OCI-M1 (cell line): Measurements from ENCODE around the gene ZNF888.
"Not testable (repeated sequence)": the region's sequence is repeated elsewhere in the genome, so short reads cannot be mapped to it uniquely, and the experiment has no call there.

Source experiments
- DNase-seq: peaks from one replicate; lab custom pipeline; 2025; lab: John Stamatoyannopoulos, UW

ZNF888 gene

DNA sequence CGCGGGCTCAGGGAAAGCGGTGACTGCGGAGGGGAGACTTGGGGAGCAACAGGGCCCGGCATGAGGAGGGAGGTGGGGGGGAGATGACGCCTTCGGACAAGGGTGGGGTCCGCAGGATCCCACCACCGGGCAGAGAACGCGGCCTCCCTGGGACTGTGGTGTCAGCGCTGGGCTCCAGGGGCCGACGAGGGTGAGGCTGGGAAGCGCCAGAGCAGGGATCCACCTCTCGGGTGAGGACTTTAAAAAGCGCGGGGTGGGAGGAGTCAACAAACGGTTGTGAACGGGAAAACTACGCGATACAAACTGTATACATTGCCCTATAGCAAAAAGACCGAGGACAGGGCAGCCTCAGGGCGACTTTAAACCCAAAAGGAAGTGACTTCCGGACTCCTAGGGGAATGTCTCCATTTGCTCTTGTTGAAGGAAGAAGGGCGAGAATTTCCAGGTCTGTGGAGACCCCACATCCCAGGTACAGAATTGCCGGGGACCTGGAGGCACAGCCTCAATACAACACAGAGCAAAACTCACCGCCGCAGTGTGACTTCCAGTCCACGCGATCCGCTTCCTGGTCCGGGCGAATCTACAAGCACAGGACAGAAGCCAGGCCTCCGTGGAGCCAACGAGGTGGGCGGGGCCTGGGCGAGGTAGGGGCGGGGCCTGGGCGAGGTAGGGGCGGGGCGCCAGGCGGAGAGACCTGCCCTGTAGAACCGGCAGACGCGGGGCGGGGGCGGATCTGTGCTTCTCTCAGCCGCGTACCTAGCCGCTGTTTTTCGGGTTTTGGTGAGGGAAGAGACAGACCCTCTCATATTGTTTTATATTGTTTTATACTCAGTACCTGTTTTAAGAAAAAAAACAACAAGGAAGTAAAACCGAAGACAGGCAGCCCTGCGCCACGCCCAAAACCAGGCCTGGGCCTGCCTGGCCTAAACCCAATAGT is at the start of gene ZNF888:
Gene ZNF888, minus strand, starts transcription at position 588 of the 937 bp plus-strand sequence. CDS start 5,555 bp downstream, outside the sequence.
- peak; percentile 96 for DNase-seq

DNA sequence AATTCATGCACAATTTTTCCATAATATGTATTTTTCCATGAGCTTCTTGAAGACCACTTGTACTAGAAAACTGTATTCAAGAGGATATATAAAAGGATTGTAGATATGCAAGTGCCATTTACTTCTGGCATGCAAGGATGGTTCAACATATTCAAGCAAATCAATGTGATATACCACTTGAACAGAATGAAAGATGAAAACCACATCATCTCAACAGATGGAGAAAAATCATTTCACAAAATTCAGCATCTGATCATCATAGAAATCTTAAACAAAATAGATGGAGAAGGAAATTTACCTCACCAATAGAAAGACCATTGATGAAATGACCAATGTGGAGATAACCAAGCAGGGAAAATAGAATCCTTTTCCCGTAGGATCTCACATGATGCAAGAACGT is 44.5 kb upstream of the ZNF888 start:
- no peak for DNase-seq

DNA sequence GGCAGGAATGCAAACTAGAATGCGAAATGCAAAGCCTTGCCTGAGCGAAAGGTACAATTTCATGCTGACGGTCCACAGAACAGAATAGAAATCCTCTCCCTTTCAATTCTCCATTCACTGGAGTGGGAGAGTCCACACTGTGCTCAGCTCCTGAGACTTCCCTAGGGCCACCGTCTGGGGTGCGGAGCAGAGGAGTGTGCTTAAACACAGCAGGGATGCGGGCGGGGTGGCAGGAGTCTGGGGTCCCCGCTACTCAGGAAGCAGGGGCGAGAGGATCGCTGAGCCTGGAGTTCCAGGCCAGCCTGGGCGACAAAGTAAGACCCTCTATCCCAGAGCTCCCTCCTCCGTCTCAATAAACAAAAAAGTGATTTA is 40.0 kb upstream of the ZNF888 start:
- DNase-seq: no peak

DNA sequence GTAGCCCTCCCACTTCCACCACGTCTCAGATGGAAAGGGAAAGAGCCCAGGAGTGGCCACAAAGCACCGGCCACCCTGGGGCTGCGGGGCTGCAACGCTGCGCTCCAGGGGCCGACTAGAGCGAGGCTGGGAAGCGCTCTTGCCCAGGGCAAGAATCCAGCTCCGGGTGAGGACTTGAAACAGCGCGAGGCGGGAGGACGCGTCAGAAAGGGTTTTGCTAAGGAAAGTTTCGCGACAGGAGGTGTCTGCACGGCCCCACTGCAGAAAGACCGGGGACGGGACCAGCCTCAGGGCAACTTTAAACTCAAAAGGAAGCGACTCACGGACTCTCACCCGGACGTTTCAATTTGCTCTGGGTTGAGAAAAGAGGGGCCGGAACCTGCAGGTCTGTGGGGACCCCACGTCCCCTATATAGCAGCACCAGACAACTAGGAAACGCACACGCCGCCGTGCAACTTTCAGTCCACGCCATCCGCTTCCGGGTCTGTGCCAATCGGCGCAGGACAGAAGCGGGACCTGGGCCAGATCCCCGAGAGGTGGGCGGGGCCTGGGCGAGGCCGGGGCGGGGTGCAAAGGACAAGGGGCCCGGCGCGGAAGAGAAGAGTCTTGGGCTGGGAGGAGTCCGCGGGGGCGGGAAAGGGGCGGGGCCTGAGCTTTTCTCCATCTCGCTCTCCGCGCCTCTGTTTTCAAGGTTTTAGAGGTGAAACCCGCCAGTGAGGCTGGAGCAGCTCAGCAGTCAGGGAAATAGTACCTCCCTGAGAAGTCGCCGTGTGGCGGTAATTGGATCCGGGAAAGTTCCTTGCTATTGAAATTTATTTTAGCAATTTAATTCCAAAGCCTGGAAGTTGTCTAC is 39.4 kb upstream of the ZNF888 start, which contains the start of gene ZNF816:
Gene ZNF816, minus strand, starts transcription at position 488 of the 853 bp plus-strand sequence. CDS start 6,792 bp downstream, outside the sequence.
- peak; percentile 99 for DNase-seq

DNA sequence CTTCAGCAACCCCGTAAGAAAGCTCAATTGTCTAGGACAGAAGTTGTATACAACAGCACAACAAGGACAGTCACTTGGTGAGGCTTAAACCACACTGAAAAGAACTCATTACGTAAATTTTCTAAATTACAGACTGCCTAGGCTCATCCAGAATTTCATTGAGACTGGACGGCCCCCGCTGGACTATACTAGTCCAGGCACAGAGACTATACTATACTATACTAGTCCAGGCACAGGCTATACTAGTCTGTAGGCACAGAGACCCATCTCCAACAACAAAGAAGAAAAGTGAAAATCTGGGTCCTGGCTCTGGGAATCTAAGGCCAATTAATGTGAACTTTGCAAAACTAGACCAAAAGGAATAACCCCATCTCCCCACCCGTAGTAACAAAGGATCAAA is 38.8 kb upstream of the ZNF888 start:
- DNase-seq: peak; percentile 77

DNA sequence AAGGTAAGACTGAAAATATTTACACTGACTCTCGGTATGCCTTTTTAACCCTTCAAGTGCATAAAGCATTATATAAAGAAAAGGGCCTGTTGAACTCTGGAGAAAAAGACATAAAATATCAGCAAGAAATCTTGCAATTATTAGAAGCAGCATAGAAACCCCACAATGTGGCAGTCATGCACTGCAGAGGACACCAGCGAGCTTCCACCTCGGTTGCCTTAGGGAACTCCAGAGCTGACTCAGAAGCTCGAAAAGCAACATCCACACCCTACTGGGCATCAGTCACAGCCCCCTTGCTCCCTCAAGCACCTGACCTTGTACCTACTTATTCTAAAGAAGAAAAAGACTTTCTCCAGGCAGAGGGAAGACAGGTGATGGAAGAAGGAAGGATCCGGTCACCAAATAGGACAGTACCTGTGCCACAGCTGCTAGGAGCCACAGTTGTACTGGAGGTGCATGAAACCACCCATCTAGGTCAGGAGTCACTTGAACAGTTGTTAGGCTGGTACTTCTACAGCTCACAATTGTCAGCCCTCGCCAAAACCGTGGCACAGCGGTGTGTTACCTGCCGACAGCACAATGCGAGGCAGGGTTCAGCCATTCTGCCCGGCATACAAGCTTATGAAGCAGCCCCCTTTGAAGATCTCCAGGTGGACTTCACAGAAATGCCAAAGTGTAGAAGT is 36.5 kb upstream of the ZNF888 start:
- no peak for DNase-seq

DNA sequence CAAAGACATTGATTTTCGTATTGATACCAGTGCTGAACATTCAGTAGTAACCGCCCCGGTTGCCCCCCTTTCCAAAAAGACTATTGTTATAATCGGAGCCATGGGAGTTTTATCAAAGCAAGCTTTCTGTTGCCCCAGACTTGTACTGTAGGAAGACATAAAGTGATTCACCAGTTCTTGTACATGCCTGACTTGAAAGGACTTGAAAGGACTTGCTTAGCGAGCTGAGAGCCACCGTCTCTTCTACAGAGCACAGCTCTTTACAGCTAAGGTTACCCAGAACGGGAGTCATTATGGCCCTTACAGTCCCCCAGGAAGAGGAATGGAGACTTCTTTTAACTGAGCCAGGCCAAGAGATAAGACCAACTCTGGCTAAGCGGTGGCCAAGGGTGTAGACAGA is 34.4 kb upstream of the ZNF888 start:
- DNase-seq: no peak

DNA sequence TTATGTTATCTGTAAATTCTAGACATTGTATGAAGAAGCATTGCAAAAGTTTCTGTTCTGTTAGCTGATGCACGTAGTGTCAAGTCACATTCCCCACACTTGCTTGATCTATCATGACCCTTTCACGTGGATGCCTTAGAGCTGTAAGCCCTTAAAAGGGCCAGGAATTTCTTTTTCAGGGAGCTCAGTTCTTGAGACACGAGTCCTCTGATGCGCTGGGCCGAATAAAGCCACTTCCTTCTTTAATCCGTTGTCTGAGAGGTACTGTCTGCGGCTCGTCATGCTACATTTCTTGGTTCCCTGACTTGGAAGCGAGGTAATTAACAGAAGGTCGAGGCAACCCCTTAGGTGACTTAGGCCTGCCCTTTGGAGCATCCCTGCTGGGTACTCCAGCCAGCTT is 33.7 kb upstream of the ZNF888 start:
- no peak for DNase-seq

DNA sequence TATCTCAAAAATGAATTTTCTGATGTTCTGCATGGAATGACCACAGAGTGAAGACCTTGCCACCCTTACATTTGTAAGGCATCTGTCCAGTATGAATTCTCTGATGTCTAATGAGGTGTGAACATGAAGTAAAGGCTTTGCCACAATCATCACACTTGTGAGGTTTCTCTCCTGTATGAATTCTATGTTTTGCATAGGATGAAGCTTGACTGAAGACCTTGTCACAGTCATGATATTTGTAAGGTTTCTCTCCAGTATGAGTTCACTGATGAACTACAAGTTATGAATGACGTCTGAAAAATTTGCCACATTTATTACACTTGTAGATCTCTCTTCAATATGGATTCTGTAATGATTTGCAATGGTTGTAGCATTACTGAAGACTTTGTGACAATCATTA is 26.2 kb upstream of the ZNF888 start:
- DNase-seq: no peak

DNA sequence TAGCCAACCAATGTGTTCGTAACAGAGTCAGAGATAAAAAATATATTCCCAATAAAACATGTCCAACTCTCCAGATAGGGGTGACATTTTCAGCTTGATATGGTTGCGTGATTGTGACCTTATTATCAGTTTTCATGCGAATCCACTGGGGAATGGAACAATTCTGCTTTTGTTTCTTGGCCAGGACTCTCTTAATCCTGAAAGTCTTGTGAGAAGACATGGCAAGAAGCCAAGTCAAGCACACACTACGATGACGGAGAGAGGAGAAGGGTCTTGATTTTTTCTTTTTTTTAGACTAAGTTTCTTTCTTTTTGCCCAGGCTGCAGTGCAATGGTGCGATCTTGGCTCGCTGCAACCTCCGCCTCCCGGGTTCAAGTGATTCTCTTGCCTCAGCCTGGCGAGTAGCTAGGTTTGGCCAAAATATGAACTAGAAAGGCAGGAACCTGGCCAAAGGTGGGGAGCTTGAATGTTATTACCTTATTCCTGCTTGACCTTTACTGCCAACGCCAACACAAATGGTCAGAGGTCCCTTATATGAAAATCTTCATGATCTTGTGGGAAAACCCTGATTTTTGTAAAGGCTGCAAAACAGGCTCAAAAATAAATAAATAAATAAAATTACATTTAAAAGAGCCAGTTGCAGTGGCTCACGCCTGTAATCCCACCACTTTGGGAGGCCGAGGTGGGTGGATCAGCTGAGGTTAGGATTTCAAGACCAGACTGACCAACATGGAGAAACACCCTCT is 25.0 kb upstream of the ZNF888 start:
- no peak for DNase-seq

DNA sequence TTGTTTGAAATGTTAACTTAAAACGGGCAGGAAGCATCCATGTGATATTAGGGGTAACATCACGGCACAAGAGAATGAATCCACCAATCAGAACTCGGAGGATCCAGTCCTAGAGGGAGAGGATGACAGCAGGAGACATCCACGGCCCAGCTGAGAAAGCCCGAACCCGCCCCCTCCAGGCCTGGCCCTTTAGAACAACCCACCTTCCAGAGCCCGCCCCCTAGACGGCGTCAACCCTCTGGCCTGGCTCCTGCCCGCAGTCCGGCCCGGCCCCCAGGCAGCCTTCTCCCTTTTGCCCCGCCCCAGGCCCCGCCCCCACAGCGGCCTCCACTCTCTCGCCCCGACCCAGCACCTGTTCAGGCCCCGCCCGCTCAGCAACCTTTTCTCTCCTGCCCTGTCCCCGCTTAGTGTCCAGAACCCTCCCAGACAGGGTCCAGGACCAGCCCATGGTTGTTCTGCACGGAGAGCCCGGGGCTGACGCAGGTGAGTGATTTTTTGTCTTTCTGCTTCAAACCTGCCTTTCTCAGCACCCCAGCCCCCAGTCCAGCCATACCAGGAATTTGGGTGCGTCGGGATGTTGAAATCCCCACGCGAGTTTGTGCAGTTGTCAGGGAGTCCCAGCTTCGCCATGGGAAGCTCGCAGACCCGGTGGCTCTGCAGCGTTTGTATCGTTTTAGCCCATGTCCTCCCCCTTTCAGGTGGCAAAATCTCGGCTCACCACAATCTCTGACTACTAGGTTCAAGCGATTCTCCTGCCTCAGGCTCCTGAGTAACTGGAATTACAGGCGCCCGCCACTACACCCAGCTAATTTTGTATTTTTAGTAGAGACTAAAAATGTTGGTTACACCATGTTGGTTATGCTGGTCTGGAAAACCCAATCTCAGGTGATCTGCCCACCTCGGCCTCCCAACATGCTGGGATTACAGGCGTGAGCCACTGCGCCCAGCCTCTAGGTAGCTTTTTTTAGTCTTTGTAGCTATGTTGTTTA is 23.4 kb upstream of the ZNF888 start:
- no peak for DNase-seq

DNA sequence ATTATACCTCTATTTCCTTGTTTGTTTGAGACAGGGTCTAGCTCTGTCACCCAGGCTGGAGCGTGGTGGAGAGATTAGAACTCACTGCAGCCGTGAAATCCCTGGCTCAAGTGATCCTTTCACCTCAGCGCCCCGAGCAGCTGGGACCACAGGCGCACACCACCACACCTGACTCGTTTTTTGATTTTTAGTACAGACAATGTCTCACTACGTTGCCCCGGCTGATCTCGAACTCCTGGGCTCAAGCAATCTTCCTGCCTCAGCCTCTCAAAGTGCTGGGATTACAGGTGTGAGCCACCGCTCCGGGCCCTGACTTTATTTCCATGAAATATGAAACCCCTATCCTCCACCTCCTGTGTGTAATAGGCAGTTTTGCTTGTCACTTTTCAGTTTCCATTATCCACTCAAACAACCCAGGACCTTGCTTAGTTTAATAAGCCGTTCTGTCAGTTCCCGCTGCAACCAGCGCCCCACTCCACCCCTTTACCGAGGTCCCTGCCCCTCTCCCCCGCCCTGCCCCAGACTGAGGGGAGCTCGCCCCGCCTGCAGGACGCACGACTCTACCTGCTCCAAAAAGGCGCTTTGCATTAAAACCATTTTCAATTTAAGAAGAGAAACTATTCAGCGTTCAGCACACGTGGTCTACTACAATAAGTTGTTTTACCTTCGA is 22.6 kb upstream of the ZNF888 start:
- no peak for DNase-seq

DNA sequence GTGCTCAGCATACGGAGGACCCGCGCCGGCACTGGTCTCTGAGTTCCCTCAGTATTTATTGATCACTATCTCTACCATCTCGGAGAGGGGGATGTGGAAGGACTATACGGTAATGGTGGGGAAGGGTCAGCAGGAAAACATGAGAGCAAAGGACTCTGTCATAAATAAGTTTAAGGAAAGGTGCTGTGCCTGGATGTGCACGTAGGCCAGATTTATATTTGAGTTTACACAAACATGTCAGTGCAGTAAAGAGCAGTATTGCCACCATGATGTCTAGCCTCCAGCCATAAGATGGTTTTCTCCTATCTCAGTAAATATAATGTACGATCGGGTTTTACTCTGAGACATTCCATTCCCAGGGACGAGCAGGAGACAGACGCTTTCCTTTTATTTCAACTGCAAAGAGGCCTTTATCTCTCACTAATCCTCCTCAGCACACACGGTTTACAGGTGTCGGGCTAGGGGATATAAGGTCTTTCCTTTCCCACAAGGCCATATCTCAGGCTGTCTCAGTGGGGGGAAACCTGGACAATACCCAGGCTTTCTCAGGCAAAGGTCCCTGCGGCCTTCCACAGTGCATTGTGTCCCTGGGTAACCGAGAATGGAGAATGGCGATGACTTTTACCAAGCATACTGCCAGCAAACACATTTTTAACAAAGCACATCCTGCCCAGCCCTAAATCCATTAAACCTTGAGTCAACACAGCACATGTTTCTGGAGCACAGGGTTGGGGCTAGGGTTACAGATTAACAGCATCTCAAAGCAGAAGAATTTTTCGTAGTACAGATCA is 21.7 kb upstream of the ZNF888 start:
- DNase-seq: not testable (repeated sequence)

DNA sequence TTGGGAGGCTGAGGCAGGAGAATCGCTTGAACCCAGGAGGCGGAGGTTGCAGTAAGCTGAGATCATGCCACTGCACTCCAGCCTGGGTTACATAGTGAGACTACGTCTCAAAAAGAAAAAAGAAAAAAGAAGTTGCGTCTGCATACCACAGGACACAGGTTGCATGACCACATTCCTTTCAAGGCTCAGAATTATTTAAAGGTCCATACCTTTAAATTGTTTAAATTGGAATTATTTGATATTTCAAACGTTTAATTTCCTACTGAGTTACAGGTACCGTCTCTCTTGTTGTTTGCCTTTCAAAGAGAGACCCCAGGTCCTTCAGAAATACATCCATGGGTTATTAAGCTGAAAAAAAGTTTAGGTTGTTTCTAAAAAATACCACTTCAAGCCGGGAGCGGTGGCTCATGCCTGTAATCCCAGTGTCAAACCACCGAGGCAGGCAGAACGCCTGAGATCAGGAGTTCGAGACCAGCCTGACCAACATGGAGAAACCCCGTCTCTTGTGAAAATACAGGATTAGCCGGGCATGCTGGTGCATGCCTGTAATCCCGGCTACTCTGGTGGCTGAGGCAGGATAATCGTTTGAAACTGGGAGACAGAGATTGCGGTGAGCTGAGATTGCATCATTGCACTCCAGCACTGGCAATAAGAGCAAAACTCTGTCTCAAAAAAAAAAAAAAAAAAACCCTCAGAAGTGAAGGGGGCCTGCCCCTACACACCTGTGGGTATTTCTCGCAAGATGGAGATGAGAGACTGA is 20.8 kb upstream of the ZNF888 start:
- no peak for DNase-seq

DNA sequence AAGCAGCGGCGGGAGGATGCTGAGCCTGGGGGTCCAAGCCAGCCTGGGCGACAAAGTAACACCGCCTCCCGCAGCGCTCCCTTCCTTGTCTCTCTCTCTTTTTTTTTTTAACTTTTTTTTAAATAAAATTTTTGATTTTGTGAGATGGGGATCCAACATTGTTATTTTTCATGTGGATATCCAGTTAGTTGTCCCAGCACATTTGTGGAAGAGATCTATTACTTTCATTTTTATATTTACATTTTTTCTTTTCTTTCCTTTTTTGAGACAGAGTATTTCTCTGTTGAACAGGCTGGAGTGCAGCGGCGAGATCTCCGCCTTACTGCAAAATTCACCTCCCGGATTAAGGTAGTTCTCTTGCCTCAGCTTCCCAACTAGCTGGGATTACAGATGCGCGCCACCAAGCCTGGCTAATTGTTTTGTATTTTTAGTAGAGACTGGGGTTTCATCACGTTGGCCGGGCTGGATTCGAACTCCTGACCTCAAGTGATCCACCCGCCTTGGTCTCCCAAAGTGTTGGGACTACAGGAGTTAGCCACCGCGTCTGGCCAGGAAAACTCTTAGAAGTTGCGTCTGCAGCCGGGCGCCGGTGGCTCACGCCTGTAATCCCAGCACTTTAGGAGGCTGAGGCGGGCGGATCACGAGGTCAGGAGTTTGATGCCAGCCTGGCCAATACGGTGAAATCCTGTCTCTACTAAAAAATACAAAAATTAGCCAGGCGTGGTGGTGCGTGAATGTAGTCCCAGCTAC is 20.1 kb upstream of the ZNF888 start:
- no peak for DNase-seq

DNA sequence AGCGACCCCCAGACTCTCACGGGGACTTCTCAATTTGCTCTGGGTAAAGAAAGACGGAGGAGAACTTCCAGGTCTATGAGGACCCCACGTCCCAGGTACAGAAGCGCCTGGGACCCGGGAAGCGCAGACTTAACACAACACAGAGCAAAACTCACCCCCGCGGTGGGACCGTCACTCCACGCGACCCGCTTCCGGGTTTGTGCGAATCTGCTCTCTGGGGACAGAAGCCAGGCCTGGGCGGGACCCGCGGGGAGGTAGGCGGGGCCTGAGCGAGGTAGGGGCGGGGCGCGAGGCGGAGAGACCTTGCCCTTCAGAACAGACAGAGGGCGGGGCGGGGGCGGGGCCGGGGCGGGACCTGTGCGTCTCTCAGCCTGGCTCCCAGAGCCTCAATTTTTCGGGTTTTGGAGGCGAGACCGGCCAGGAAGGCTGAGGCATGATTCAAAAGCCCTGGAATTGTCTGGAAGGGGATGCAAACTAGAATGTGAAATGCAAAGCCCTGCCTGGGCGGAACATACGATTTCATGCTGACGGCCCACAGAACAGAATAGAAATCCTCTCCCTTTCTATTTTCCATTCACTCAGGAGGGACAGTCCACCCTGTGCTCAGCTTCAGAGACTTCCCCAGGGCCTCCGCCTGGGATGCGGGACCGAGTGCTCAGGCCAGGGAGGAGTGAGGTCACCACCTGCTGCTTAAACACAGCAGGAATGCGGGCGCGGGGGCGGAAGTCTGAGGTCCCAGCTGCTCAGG is 19.3 kb upstream of the ZNF888 start:
- peak; percentile 97 for DNase-seq

DNA sequence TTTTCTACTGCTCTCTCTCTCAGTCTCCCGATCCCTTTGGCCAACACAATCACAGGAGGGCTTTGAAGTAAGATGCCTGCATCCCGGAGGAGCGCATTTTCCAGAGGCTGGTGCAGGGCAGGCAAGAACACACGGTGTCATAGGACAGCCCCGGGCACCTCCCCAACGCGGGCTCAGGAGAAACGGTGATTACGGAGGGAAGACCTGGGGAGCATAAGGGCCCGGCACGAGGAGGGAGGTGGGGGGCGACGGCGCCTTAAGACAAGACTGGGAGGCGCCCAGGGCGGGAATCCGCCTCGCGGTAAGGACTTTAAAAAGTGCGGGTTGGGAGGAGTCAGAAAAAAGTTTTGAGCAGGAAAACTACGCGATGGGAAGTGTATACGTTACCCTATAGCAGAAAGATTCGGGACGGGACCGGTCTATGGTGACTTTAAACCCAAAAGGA is 18.7 kb upstream of the ZNF888 start:
- peak; percentile 75 for DNase-seq
